ENCODE measurements around the gene FOXP4.

FOXP4 gene

DNA sequence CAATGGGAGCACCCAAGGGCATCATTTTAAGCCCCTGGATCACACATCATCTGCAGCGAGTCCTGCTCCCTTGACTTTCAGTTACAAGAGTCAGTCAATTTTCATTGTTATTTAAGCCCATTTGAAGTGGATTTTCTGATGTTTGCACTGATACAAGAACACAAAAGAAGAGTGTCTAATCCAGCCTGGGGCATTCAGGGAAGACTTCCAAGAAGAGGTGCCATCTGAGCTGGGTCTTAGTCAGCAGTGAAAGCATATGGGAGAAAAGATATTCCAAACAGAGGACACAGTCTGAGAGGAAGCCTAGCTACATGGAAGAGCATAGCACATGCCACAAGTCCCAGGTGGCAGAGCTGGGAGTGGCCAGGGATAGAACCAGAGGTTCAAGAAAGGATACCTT, 10.4 kb upstream of the FOXP4 start:
- H3K9me3 ChIP-seq (ENCODE audit: control insufficient read depth, low read length), result no peaks in the 10 kb centered on the region
- H3K27ac ChIP-seq (ENCODE audit: low read depth, low read length, severe bottlenecking), result no peak overlapping the region
- H3K4me1 ChIP-seq (ENCODE audit: control insufficient read depth, insufficient read depth, low read length, poor library complexity, severe bottlenecking), result peaks cover 13% of the 10 kb centered on the region
- H3K36me3 ChIP-seq (ENCODE audit: control insufficient read depth, insufficient read depth, low read length), result no peaks in the 10 kb centered on the region
- no peak overlapping the region for H3K4me3 ChIP-seq (ENCODE audit: extremely low read depth, insufficient read depth, low read length, poor library complexity, severe bottlenecking)
- WGBS, 2 experiments (ENCODE audit: insufficient coverage in 2 of 2), result 100% methylated on average over 1 of the region's 1 CpG

GRCh38 chr6:41536795-41537758, 9.1 kb upstream of the FOXP4 start:
- Histone ChIP-seq H3K27ac (ENCODE audit: low read depth, low read length, severe bottlenecking) (no peak overlapping the region), H3K9me3 (ENCODE audit: control insufficient read depth, low read length) (no peaks in the 10 kb centered on the region), H3K4me1 (ENCODE audit: control insufficient read depth, insufficient read depth, low read length, poor library complexity, severe bottlenecking) (peaks cover 4% of the 10 kb centered on the region), H3K36me3 (ENCODE audit: control insufficient read depth, insufficient read depth, low read length) (no peaks in the 10 kb centered on the region), H3K4me3 (ENCODE audit: extremely low read depth, insufficient read depth, low read length, poor library complexity, severe bottlenecking) (no peak overlapping the region)
- 78 to 85% methylated on average over 17 to 18 of the region's 18 CpGs for WGBS, 2 experiments (ENCODE audit: insufficient coverage in 2 of 2)

DNA sequence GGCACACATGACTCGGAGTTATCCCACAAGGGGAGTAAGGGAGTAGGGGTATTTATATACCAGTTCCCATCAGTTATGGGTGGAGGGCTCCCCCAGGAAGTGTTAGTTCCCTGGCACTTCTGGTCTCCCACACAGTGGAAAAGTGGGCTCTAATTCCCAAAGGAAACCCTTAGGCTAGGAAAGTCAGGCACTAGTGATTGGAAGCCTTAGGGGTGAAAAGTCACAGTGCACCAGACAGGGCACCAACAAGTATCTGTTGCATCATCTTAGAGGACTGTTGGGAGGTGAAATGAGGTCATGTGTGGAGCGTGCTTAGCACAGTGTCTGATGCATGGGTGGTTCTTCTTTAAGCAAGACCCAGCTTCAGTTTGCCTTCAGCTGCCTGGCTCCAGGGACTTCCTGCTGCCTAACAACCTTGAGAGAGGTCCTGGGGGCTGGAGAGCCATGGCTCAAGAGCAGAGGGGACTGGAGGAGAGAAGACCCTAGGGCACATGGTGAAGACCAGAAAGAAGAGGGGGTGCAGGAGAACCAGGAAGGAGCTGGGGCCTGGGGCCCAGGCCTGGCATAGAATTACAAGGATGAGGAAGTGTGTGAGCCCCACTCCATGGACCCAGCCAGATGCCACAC, 7.5 kb upstream of the FOXP4 start:
- no peak overlapping the region for H3K4me3 ChIP-seq (ENCODE audit: extremely low read depth, insufficient read depth, low read length, poor library complexity, severe bottlenecking)
- no peaks in the 10 kb centered on the region for H3K36me3 ChIP-seq (ENCODE audit: control insufficient read depth, insufficient read depth, low read length)
- WGBS, 2 experiments (ENCODE audit: insufficient coverage in 2 of 2), result 88 to 91% methylated on average over 1 of the region's 2 CpGs
- no peaks in the 10 kb centered on the region for H3K9me3 ChIP-seq (ENCODE audit: control insufficient read depth, low read length)
- H3K4me1 ChIP-seq (ENCODE audit: control insufficient read depth, insufficient read depth, low read length, poor library complexity, severe bottlenecking), result no peaks in the 10 kb centered on the region
- H3K27ac ChIP-seq (ENCODE audit: low read depth, low read length, severe bottlenecking), result no peak overlapping the region

- no peak overlapping the region for H3K27ac ChIP-seq (ENCODE audit: low read depth, low read length, severe bottlenecking)
- H3K9me3 ChIP-seq (ENCODE audit: control insufficient read depth, low read length), result no peaks in the 10 kb centered on the region
- H3K36me3 ChIP-seq (ENCODE audit: control insufficient read depth, insufficient read depth, low read length), result no peaks in the 10 kb centered on the region
- no peak overlapping the region for H3K4me3 ChIP-seq (ENCODE audit: extremely low read depth, insufficient read depth, low read length, poor library complexity, severe bottlenecking)
- H3K4me1 ChIP-seq (ENCODE audit: control insufficient read depth, insufficient read depth, low read length, poor library complexity, severe bottlenecking), result no peaks in the 10 kb centered on the region
These were observed 7.0 kb upstream of the FOXP4 start for GRCh38 chr6:41539204-41539603.

- H3K9me3 ChIP-seq (ENCODE audit: control insufficient read depth, low read length), result no peaks in the 10 kb centered on the region
- no peak overlapping the region for H3K27ac ChIP-seq (ENCODE audit: low read depth, low read length, severe bottlenecking)
- H3K4me1 ChIP-seq (ENCODE audit: control insufficient read depth, insufficient read depth, low read length, poor library complexity, severe bottlenecking), result peaks cover 3% of the 10 kb centered on the region
- no peak overlapping the region for H3K4me3 ChIP-seq (ENCODE audit: extremely low read depth, insufficient read depth, low read length, poor library complexity, severe bottlenecking)
- H3K36me3 ChIP-seq (ENCODE audit: control insufficient read depth, insufficient read depth, low read length), result no peaks in the 10 kb centered on the region
- 86% methylated on average over 1 of the region's 2 CpGs; no CpG with 5 or more reads in 1 of the 2 experiments for WGBS, 2 experiments (ENCODE audit: insufficient coverage in 2 of 2)
These were observed 4.8 kb upstream of the FOXP4 start for GRCh38 chr6:41541364-41541763.

DNA sequence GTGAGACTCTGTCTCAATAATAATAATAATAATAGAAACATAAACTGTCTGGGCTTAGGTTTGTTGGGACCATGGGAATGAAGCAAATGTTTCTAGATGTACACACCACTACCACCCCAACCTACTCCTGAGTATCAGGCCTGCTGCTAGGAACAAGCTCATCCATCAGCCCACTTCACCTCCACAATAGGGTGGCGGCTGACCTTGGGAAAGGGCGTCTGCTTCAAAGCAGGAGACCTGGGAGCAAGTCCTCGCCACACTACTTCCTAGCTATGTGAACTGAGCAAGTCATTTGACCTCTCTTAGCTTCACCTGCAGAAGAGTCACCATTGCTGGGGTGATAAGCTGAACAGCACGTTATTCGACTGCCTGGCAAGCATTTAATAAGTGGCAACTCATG, 3.1 kb upstream of the FOXP4 start:
- no peaks in the 10 kb centered on the region for H3K9me3 ChIP-seq (ENCODE audit: control insufficient read depth, low read length)
- no peaks in the 10 kb centered on the region for H3K36me3 ChIP-seq (ENCODE audit: control insufficient read depth, insufficient read depth, low read length)
- peaks cover 3% of the 10 kb centered on the region for H3K4me1 ChIP-seq (ENCODE audit: control insufficient read depth, insufficient read depth, low read length, poor library complexity, severe bottlenecking)
- no peak overlapping the region for H3K4me3 ChIP-seq (ENCODE audit: extremely low read depth, insufficient read depth, low read length, poor library complexity, severe bottlenecking)
- H3K27ac ChIP-seq (ENCODE audit: low read depth, low read length, severe bottlenecking), result no peak overlapping the region
- 90 to 91% methylated on average over 5 of the region's 5 CpGs for WGBS, 2 experiments (ENCODE audit: insufficient coverage in 2 of 2)

- no peak overlapping the region for H3K27ac ChIP-seq (ENCODE audit: low read depth, low read length, severe bottlenecking)
- H3K4me3 ChIP-seq (ENCODE audit: extremely low read depth, insufficient read depth, low read length, poor library complexity, severe bottlenecking), result peak overlapping the region; percentile 34
- peaks cover 5% of the 10 kb centered on the region for H3K36me3 ChIP-seq (ENCODE audit: control insufficient read depth, insufficient read depth, low read length)
- WGBS, 2 experiments (ENCODE audit: insufficient coverage in 2 of 2), result 1 to 7% methylated on average over 6 to 7 of the region's 15 CpGs
- no peaks in the 10 kb centered on the region for H3K9me3 ChIP-seq (ENCODE audit: control insufficient read depth, low read length)
- H3K4me1 ChIP-seq (ENCODE audit: control insufficient read depth, insufficient read depth, low read length, poor library complexity, severe bottlenecking), result peaks cover 17% of the 10 kb centered on the region
These were observed 906 bp upstream of the FOXP4 start for GRCh38 chr6:41545247-41545702.

DNA sequence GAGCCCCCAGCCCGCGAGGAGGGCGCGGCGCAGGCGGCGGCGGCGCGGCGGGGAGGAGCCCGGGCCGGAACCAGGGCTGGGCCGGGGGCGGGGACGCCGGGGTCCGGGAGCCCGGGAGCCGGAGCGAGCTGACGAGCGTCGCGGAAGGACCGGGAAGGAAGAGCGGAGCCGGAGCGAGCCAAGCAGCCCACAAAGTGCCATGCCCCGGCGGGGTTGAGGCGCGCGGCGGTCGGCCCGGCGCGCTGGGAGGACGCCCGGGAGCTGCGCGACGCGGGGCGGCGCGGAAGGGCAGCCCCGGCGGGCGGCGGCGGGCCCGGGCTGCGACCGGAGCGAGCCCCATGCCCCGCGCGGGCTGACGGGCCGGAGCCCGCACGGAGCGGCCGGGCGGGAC, 289 bp downstream of the FOXP4 start:
- Histone ChIP-seq H3K27ac (ENCODE audit: low read depth, low read length, severe bottlenecking) (no peak overlapping the region), H3K4me3 (ENCODE audit: extremely low read depth, insufficient read depth, low read length, poor library complexity, severe bottlenecking) (peak overlapping the region; percentile 69), H3K4me1 (ENCODE audit: control insufficient read depth, insufficient read depth, low read length, poor library complexity, severe bottlenecking) (peaks cover 25% of the 10 kb centered on the region), H3K36me3 (ENCODE audit: control insufficient read depth, insufficient read depth, low read length) (peaks cover 14% of the 10 kb centered on the region), H3K9me3 (ENCODE audit: control insufficient read depth, low read length) (no peaks in the 10 kb centered on the region)
- 0% methylated on average over 58 to 62 of the region's 67 CpGs for WGBS, 2 experiments (ENCODE audit: insufficient coverage in 2 of 2)

GRCh38 chr6:41546866-41547798, 951 bp downstream of the FOXP4 start:
- H3K4me3 ChIP-seq (ENCODE audit: extremely low read depth, insufficient read depth, low read length, poor library complexity, severe bottlenecking), result peak overlapping the region; percentile 69
- H3K9me3 ChIP-seq (ENCODE audit: control insufficient read depth, low read length), result no peaks in the 10 kb centered on the region
- peaks cover 26% of the 10 kb centered on the region for H3K4me1 ChIP-seq (ENCODE audit: control insufficient read depth, insufficient read depth, low read length, poor library complexity, severe bottlenecking)
- 0 to 1% methylated on average over 43 to 64 of the region's 82 CpGs for WGBS, 2 experiments (ENCODE audit: insufficient coverage in 2 of 2)
- peaks cover 14% of the 10 kb centered on the region for H3K36me3 ChIP-seq (ENCODE audit: control insufficient read depth, insufficient read depth, low read length)
- no peak overlapping the region for H3K27ac ChIP-seq (ENCODE audit: low read depth, low read length, severe bottlenecking)

- 0 to 2% methylated on average over 15 to 19 of the region's 21 CpGs for WGBS, 2 experiments (ENCODE audit: insufficient coverage in 2 of 2)
These were observed 1.6 kb downstream of the FOXP4 start for GRCh38 chr6:41547799-41548097.

More at GRCh38 chr6:41547799-41548097, 1.6 kb downstream of the FOXP4 start:
- H3K4me3 ChIP-seq (ENCODE audit: extremely low read depth, insufficient read depth, low read length, poor library complexity, severe bottlenecking), result peak overlapping the region; percentile 69
- H3K4me1 ChIP-seq (ENCODE audit: control insufficient read depth, insufficient read depth, low read length, poor library complexity, severe bottlenecking), result peaks cover 27% of the 10 kb centered on the region
- H3K27ac ChIP-seq (ENCODE audit: low read depth, low read length, severe bottlenecking), result no peak overlapping the region
- H3K9me3 ChIP-seq (ENCODE audit: control insufficient read depth, low read length), result no peaks in the 10 kb centered on the region
- H3K36me3 ChIP-seq (ENCODE audit: control insufficient read depth, insufficient read depth, low read length), result peaks cover 14% of the 10 kb centered on the region
